Uterus (tissue), 4 donors: Measurements from ENCODE around the gene MIS18BP1. TPM values are rescaled to one million over a fixed set of nuclear protein-coding genes. Genes with fewer than 3 reads are reported as not detected.
"Not testable (repeated sequence)": the region's sequence is repeated elsewhere in the genome, so short reads cannot be mapped to it uniquely, and the experiment has no call there.

Experiments
- DNase-seq, 2 donors: peaks; one replicate each; pipeline ENCODE4 v3.0.0-alpha.2; 2019 to 2020
- H3K27ac ChIP-seq, 2 donors: fragments of 200-600 bp; sonication (generic); 1 replicate in 1 of 2; 2 replicates in 1 of 2; pipeline ENCODE4 v1.5.1; 2016 to 2018
- H3K27me3 ChIP-seq, 2 donors: fragments of 200-600 bp; sonication (generic); one replicate each; pipeline ENCODE4 v1.5.1; 2018 to 2019; ENCODE audit warnings: control low read depth in 1 of 2
- H3K36me3 ChIP-seq, 2 donors: fragments of 200-600 bp; sonication (generic); one replicate each; pipeline ENCODE4 v1.5.1; 2019; ENCODE audit warnings: control low read depth in 1 of 2
- H3K4me1 ChIP-seq, 2 donors: fragments of 200-600 bp; sonication (generic); one replicate each; pipeline ENCODE4 v1.5.1; 2018 to 2019; ENCODE audit warnings: control low read depth in 1 of 2
- H3K4me3 ChIP-seq, 2 donors: fragments of 200-600 bp; sonication (generic); 1 replicate in 1 of 2; 2 replicates in 1 of 2; pipeline ENCODE4 v1.5.1; 2018 to 2019; ENCODE audit warnings: mild to moderate bottlenecking in 1 of 2
- H3K9me3 ChIP-seq, 2 donors: fragments of 200-600 bp; sonication (generic); one replicate each; pipeline ENCODE4 v1.5.1; 2019; ENCODE audit warnings: control low read depth in 1 of 2
- POLR2A ChIP-seq, 2 donors: fragments of 450-650 bp; IDR thresholded peaks; one replicate each; pipeline ENCODE4 v1.6.1; 2016; ENCODE audit warnings: antibody characterized with exemption in 2 of 2, mild to moderate bottlenecking in 1 of 2, moderate library complexity in 1 of 2
- intact Hi-C: fragments of 100-400 bp; cut with DNase I; formaldehyde crosslinking; loops from one replicate; pipeline ENCODE4 v1.15.1; 2023; ENCODE audit warnings: low total_unique reads
- total RNA-seq, 4 donors: library from RNA; depleted of rRNA in 3 of 4; stranded (reverse); fragments of >200 nt in 3 of 4; gene quantifications; one replicate each; pipeline versions ENCODE4 v1.1.0 to v1.2.4, GENCODE V29; 2014 to 2023
- TF ChIP-seq, protein P1 (sequence below), 4 experiments: fragments of 200-600 bp in 2 of 4; fragments of 450-650 bp in 2 of 4; sonication (generic) in 2 of 4; IDR thresholded peaks; one replicate each; pipeline ENCODE4 v1.5.1; 2016 to 2019; ENCODE audit warnings: antibody characterized with exemption in 4 of 4, mild to moderate bottlenecking in 2 of 4, moderate library complexity in 1 of 4
- donor health status: DM: yes; HTN: yes; CAD: no.

Gene MIS18BP1
- total RNA-seq, 4 donors from 2014 or later = 8.7 to 73.7 (median 25.8) TPM

DNA sequence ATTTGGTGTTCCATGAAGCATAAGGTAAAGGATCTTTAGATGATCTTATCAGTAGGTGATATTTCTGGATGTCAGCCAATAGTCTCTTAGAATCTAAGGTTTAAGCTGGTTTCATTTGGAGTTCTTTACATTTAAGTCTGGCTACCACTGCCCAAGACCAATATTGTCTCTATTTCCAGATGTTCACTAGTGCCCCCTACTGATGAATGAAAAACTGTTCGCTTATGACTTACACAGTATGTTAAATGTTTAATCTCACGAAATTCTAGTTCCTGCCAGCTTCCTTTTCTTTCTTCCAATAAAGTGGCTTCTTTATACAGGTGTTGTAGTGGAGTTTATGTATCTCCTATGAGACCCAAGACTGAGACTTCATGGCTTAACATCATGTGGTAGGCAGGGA, 31.8 kb upstream of the MIS18BP1 start:
- no peak for TF ChIP-seq POLR2A (IDR thresholded peaks at IDR 0.05)
- TF ChIP-seq, protein P1, sequence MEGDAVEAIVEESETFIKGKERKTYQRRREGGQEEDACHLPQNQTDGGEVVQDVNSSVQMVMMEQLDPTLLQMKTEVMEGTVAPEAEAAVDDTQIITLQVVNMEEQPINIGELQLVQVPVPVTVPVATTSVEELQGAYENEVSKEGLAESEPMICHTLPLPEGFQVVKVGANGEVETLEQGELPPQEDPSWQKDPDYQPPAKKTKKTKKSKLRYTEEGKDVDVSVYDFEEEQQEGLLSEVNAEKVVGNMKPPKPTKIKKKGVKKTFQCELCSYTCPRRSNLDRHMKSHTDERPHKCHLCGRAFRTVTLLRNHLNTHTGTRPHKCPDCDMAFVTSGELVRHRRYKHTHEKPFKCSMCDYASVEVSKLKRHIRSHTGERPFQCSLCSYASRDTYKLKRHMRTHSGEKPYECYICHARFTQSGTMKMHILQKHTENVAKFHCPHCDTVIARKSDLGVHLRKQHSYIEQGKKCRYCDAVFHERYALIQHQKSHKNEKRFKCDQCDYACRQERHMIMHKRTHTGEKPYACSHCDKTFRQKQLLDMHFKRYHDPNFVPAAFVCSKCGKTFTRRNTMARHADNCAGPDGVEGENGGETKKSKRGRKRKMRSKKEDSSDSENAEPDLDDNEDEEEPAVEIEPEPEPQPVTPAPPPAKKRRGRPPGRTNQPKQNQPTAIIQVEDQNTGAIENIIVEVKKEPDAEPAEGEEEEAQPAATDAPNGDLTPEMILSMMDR (IDR thresholded peaks at IDR 0.05) = no peak

DNA sequence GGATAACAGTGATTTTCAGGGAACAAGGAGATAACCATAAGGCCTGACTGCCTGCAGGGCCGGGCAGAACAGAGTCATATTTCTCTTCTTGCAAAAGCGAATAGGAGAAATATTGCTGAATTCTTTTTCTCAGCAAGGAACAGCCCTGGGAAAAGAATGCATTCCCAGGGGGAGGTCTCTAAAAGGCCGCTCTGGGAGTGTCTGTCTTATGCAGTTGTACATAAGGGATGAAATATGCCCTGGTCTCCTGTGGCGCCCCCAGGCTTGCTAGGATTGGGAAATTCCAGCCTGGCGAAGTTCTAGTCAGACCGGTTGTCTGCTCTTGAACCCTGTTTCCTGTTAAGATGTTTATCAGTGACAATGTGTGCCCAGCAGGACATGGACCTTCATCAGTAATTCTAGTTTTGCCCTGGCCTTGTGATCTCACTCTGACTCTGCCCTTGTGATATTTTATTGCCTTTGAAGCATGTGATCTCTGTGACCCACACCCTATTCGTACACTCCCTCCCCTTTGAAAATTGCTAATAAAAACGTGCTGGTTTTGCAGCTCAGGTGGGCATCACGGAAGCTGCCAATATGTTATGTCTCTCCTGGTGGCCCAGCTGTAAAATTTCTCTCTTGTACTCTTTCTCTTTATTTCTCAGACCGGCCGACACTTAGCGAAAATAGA, 28.9 kb upstream of the MIS18BP1 start:
- H3K4me1 ChIP-seq, H3K27ac ChIP-seq, DNase-seq, intact Hi-C loops, H3K27me3 ChIP-seq, H3K9me3 ChIP-seq, H3K36me3 ChIP-seq, H3K4me3 ChIP-seq: not testable (repeated sequence)

More for the DNA sequence above, 31.8 kb upstream of the MIS18BP1 start:
- intact Hi-C loops = no loop called here
- H3K4me1 ChIP-seq = no peaks in the 10 kb centered on the region
- no peak overlapping the region for H3K4me3 ChIP-seq
- no peak overlapping the region for H3K27ac ChIP-seq
- no peaks in the 10 kb centered on the region for H3K36me3 ChIP-seq
- no peaks in the 10 kb centered on the region for H3K27me3 ChIP-seq
- DNase-seq = no peak
- peaks cover 0 to 4% of the 10 kb centered on the region in 2 donors for H3K9me3 ChIP-seq

DNA sequence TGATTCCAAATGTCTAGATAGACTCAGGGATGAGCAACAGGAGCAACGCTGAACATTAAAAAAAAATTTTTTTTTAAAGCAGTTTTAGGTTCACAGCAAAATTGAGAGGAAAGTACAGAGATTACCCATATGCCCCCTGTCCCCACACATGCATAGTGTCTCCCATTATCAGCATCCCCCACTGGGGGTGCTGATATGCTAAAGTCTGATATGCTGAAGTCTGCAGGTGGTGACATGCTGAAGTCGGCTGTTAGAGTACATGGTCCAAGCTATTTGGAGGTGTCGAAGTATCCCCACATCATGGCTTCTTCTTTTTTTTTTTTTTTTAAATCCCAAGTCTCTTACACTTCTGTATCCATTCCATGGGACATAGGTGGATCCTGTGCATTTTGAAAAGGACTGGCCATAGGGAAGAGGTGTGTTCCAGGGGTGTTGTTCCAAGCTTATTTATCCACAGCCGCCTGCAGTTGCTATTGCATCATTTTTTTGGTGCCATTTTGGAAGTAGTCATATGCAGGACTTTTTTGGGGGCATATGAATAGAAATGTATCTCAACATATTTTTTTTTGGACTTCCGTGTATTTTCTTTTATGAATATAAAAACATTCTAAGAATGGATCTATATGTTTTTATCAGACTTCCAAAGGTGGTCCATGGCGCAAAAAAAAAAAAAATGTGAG, 19.0 kb upstream of the MIS18BP1 start:
- intact Hi-C loops = no loop called here
- Histone ChIP-seq H3K4me1 (no peaks in the 10 kb centered on the region), H3K9me3 (no peaks in the 10 kb centered on the region), H3K36me3 (no peaks in the 10 kb centered on the region), H3K27ac (no peak overlapping the region), H3K4me3 (no peak overlapping the region), H3K27me3 (no peaks in the 10 kb centered on the region)
- TF ChIP-seq, protein P1 (IDR thresholded peaks at IDR 0.05) = no peak
- TF ChIP-seq POLR2A (IDR thresholded peaks at IDR 0.05) = no peak
- DNase-seq = no peak

DNA sequence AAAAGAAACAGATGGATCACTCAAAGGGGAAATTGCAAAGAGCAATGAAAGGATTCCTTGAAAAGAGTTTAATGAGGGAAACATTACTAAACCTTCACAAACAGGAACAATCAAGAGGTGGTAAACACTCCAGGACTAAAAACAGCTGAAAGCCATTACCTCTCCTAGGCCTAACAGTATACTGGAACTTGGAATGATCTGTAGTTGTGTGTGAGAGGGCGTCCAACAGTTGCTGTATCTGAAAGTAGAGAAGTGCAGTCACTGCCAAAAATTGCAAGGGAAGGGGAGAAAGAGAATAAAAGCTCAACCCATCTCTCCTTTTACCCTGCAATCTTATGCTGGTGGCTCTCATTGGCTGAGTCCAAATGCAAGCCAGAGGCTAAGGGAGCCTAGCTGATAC, 17.0 kb upstream of the MIS18BP1 start:
- no peaks in the 10 kb centered on the region for H3K4me1 ChIP-seq
- DNase-seq = no peak
- no peak for TF ChIP-seq POLR2A (IDR thresholded peaks at IDR 0.05)
- TF ChIP-seq, protein P1 (IDR thresholded peaks at IDR 0.05) = no peak
- no peak overlapping the region for H3K4me3 ChIP-seq
- H3K27me3 ChIP-seq = no peaks in the 10 kb centered on the region
- no peaks in the 10 kb centered on the region for H3K36me3 ChIP-seq
- intact Hi-C loops = no loop called here
- H3K27ac ChIP-seq = no peak overlapping the region
- no peaks in the 10 kb centered on the region for H3K9me3 ChIP-seq

DNA sequence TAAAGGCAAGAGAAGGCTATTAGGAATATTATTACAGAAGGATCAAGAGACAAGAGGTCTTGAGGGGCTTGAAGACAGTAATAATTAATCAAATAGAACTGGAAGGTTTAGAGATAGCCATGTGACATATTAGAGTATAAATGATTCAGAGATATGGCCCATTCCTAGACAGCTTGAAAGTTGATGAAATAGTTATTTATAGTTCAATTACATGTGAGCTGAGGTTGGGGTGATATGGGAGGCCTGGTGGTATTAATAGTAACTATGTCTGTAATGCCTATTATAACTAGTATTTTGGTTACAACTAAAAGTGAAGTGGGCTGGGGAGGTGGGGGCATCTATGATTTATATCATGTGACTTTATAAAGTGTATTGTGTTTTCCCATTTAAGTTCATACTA, 14.1 kb upstream of the MIS18BP1 start:
- H3K27ac ChIP-seq = no peak overlapping the region
- no peaks in the 10 kb centered on the region for H3K27me3 ChIP-seq
- DNase-seq = no peak
- H3K9me3 ChIP-seq = no peaks in the 10 kb centered on the region
- H3K4me3 ChIP-seq = no peak overlapping the region
- no peaks in the 10 kb centered on the region for H3K4me1 ChIP-seq
- intact Hi-C loops = no loop called here
- no peak for TF ChIP-seq POLR2A (IDR thresholded peaks at IDR 0.05)
- TF ChIP-seq, protein P1 (IDR thresholded peaks at IDR 0.05) = no peak
- H3K36me3 ChIP-seq = no peaks in the 10 kb centered on the region
